Measurements from ENCODE around the gene CDK5. TPM values are rescaled to one million over a fixed set of nuclear protein-coding genes. Genes with fewer than 3 reads are reported as not detected.

Gene CDK5
- total and polyA plus RNA-seq, 10 of the 15 experiments (the other 5 are each of a cell fraction or from before 2014, with no cell fraction given) = 1.5 to 33.4 (median 21.6) TPM

DNA sequence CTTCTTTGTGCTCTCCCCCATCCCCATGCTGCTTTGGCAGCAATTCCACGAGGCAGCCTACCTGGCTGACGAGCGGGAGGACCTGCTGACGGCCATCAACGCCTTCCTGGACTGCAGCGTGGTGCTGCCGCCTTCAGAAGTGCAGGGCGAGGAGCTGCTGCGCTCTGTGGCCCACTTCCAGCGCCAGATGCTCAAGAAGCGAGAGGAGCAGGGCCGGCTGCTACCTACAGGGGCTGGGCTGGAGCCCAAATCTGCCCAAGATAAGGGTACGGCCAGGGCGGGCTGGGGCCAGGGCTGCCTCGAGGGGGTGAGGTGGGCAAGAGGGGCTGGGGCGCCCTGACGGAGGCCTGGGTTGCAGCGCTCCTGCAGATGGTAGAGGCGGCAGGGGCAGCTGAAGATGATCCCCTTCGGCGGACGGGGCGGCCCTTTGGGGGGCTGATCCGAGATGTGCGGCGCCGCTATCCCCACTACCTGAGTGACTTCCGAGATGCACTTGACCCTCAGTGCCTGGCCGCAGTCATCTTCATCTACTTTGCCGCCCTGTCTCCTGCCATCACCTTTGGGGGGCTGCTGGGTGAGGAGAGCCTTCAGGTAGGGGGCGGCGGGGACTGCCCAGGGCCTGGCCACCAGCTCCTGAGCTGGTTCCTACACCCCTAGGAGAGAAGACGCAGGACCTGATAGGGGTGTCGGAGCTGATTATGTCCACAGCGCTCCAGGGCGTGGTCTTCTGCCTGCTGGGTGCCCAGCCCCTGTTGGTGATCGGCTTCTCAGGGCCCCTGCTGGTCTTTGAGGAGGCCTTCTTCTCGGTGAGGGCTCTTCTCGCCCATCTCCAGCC lies 13.6 kb upstream of the CDK5 start:
- no peak overlapping the region for H2AFZ ChIP-seq (ENCODE audit: control insufficient read depth, low read depth, low read length)
- H3K27ac ChIP-seq (ENCODE audit: control insufficient read depth, insufficient read depth) = no peak overlapping the region
- in situ Hi-C loops (cut with MboI) = no loop called here
- no peaks in the 10 kb centered on the region for H3K79me2 ChIP-seq (ENCODE audit: control insufficient read depth, insufficient read depth, low read length)
- POLR2A ChIA-PET = no interaction called here
- no peak overlapping the region for H3K9ac ChIP-seq (ENCODE audit: control insufficient read depth, insufficient read depth, low read length)
- FAIRE-seq (no peak), DNase-seq (ENCODE audit: low read depth, low spot score) (no peak), ATAC-seq (no peak)
- H3K4me1 ChIP-seq (ENCODE audit: control insufficient read depth, insufficient read depth, low read length) = no peaks in the 10 kb centered on the region
- WGBS (ENCODE audit: insufficient coverage, insufficient replicate concordance, low lambda C conversion rate, missing lambda C conversion rate) = 94% methylated on average over 39 of the region's 39 CpGs
- no peaks in the 10 kb centered on the region for H3K27me3 ChIP-seq (replicated peaks in 1 of 2; ENCODE audit: control insufficient read depth in 2 of 2, insufficient read depth in 2 of 2, low read length in 1 of 2)
- no peak for TF ChIP-seq NFIC (IDR thresholded peaks at IDR 0.05; ENCODE audit: low read depth, low read length)
- TF ChIP-seq SMAD1 (IDR thresholded peaks at IDR 0.05; ENCODE audit: low read depth, partially characterized antibody) = no peak
- no peak for TF ChIP-seq MAX (IDR thresholded peaks at IDR 0.05; ENCODE audit: low read depth, low read length)
- no peak for TF ChIP-seq ZNF217 (IDR thresholded peaks at IDR 0.05)
- TF ChIP-seq IRF3 (IDR thresholded peaks at IDR 0.05) = no peak
- TF ChIP-seq ZSCAN29 (IDR thresholded peaks at IDR 0.05) = no peak
- no peak for TF ChIP-seq CBFB (IDR thresholded peaks at IDR 0.05; ENCODE audit: low read depth)
- no peak for TF ChIP-seq MEF2B (IDR thresholded peaks at IDR 0.05; ENCODE audit: partially characterized antibody, poor library complexity, severe bottlenecking)
- TF ChIP-seq SMARCA5 (IDR thresholded peaks at IDR 0.05) = no peak
- no peak for TF ChIP-seq SUZ12 (IDR thresholded peaks at IDR 0.05; ENCODE audit: unreplicated experiment)
- TF ChIP-seq RUNX3 (IDR thresholded peaks at IDR 0.05; ENCODE audit: low read length) = no peak
- no peak for TF ChIP-seq RBBP5 (conservative IDR thresholded peaks at IDR 0.05)
- TF ChIP-seq PAX8 (IDR thresholded peaks at IDR 0.05) = no peak
- no peak for TF ChIP-seq EZH2 (IDR thresholded peaks at IDR 0.05; ENCODE audit: borderline replicate concordance, control insufficient read depth, low read depth, low read length)
- TF ChIP-seq IRF5 (IDR thresholded peaks at IDR 0.05; ENCODE audit: borderline replicate concordance) = no peak
- no peak for TF ChIP-seq MYB (IDR thresholded peaks at IDR 0.05; ENCODE audit: borderline replicate concordance, low read depth, low read length)
- TF ChIP-seq PKNOX1 (IDR thresholded peaks at IDR 0.05) = no peak
- SMC1A ChIA-PET (ENCODE audit: uncharacterized antibody, unreplicated experiment) = no interaction called here
- CTCF ChIA-PET = no interaction called here
- no peak overlapping the region for H3K4me3 ChIP-seq
- no peaks in the 10 kb centered on the region for H4K20me1 ChIP-seq (ENCODE audit: control insufficient read depth, insufficient read depth)
- H3K9me3 ChIP-seq (replicated peaks; ENCODE audit: control insufficient read depth, insufficient read depth, low read length) = no peaks in the 10 kb centered on the region
- RAD21 ChIA-PET (ENCODE audit: unreplicated experiment) = no interaction called here
- peaks cover 11 to 33% of the 10 kb centered on the region in 2 experiments; a peak in 3 of 4 replicates for H3K36me3 ChIP-seq (ENCODE audit: control insufficient read depth in 2 of 2, insufficient read depth in 2 of 2, low read length in 1 of 2)
- no TSS peak for BruUV-seq (replicated peaks)
- no peak overlapping the region for H3K4me2 ChIP-seq (ENCODE audit: control insufficient read depth, insufficient read depth)
- intact Hi-C loops (cut with micrococcal nuclease; ENCODE audit: unreplicated experiment) = no loop called here
